Stimulated activated CD8-positive, alpha-beta memory T cell treated with anti-CD3 and anti-CD28 coated beads, Interleukin-7, amount 100 ng/mL, for 4 hours (primary cell): ENCODE data around the gene KCNQ1.

ENCODE experiments used
- DNase-seq, 2 donors: peaks; one replicate each; pipeline ENCODE4 v3.0.0-alpha.2; 2020; ENCODE audit warnings: low read depth in 2 of 2

The KCNQ1 gene

DNA sequence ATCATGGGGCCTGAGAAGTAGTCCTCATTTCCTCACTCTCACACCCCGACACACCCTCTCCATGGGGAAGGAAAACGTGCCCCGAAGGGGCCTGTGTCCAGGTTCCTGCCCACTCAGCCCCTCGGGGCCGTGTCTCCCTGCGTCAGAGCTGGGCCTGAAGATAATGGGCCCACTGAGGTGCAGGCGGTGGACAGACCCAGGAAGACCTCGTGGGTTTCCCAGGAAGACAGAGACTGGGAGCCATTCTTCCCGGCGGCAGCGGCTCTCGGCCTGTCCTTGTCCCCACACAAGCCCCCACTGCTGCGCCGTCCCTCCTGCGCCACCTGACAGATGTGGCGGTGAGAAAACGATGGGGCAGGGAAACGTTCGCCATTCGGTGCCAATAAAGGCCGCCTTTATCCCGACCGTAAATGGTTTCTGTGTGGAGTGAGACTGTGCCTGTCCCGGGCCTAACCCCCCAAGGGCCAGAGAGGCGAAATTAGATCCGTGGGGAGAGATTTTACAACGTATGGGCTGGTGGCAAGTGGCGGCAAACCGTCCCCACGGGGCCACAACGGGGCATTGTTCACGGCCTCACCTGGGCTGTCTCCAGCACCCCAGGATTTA is 351.8 kb downstream of the KCNQ1 start:
- DNase-seq = no peak

DNA sequence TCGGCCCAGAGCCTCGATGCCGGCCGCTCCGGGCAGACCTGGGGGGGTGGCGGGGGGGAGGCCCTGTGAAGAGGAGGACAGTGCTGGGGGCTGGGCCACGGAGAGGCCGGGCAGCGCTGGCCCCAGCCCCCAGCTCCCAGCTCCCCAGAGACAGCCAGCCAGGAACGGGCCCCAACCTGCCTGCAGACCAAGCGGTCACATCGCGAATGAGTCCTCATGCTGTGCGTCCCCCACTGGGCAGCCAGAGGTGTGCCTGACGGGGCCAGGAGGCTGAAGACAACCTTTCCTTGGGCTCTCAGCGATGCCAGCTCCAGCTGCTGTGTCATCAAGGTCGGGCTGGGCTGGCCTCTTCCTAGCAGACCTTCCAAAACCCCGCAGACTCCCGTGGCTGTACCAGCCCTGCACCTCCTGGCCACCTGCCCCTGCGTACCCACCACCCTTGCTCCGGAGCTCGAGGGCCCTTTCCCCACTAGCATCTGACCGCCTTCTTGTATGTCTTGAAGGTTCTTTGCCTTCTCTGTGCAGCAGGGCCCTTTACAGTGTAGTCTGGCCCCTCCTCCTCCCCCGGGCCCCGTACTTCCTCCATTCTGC is 352.4 kb downstream of the KCNQ1 start:
- DNase-seq = no peak

DNA sequence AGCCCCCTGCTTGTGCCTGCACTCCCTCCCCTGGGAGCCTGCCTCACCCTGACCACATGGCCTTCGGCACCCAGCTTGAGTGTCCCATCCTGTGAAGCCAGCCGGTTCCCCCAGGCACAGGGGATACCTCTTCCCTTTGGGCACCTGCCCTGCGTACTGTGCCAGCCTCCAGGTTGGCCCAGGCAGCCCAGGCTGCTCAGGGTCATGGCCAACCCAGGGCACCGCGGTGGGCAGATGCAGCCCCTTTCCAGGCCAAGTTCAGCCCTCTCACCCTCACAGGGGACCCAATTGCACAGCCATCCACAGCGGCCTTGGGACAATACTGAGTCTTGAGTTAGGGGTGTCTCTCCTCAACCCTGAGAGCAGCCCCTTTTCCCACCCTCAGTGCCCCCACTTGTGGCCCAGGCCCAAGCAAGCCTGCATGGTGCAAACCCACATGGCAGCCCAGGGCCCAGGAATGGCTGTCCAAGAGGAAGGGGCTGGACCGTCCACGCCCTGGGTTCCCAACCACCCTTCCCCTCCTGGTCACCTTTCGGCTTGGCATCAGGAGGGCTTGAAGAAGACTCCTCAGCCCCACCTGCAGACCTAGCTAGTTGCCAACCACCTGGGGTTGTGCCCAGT is 353.0 kb downstream of the KCNQ1 start:
- no peak for DNase-seq

DNA sequence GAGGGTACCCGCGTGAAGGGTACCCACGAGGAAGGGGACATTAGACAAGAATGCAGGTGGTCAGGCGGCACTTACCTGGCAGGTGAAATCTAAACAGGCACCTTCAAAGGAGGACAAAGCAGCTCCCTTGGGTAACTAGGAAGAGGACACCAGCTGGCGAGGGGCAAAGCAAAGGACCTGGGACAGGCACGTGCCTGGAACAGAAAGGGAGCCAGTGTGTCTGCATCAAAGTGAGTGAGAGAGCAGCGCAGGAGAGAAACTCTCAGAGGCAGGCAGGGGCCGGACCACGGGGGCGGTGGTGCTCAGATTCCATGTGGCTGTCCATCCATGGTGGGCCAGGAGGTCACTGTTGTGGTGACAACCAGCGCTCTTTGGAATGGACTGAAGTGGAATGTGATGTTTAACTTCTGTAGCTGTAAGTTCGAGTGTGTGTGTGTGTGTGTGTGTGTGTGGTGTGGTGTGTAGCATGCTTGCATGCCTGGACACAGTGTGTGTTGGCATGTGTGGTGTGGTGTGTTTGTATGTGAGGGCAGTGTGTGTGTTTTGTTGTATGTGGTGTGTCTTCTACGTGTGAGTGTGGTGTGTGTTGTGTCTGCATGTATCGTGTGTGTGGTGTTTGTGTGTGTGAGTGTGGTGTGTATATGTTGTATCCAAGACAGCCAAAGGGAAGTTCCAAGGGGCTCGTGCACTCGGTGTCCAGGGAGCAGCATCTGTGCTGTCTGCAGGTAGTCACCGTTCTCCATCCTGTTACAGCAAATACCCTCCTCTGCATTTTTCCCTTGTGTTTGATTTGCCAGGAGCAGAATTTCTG is 354.3 kb downstream of the KCNQ1 start:
- no peak for DNase-seq

DNA sequence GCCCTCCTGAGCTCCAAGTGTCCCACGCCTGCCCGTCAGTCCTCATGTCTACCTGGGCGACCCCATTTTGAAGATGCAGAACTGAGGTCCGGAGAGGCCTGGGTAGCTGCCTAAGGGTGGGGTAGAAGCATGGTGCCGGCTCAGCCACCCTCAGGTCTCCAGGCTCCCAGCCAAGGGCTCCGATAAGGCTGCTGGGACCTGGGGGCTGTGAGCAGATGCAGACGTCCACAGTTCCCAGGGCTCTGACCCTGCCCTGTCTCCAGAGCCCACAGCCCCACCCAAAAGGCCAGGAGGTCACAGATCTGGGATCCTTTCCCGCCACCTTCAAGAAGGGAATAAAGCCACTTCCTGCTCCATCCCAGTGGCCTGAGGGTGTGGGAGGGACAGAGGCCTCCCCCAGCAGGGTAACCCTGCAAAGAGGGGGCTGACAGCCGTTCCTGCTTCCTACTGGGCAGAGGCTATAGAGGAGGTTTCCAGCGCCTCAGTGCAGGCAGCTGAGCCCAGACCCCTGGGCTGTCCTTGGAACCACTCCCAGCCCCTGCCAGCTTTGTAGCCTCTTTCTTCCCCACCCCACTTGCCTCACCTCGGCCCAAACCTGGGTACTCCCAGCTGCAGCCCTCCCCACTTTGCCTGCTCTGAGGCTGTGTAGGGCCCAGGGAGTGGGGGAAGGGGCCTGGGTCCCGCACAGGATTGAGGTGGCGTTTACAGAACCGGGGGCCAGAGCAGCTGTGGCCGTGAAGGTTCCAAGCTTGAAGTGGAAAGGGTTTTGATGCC is 355.3 kb downstream of the KCNQ1 start:
- no peak for DNase-seq

DNA sequence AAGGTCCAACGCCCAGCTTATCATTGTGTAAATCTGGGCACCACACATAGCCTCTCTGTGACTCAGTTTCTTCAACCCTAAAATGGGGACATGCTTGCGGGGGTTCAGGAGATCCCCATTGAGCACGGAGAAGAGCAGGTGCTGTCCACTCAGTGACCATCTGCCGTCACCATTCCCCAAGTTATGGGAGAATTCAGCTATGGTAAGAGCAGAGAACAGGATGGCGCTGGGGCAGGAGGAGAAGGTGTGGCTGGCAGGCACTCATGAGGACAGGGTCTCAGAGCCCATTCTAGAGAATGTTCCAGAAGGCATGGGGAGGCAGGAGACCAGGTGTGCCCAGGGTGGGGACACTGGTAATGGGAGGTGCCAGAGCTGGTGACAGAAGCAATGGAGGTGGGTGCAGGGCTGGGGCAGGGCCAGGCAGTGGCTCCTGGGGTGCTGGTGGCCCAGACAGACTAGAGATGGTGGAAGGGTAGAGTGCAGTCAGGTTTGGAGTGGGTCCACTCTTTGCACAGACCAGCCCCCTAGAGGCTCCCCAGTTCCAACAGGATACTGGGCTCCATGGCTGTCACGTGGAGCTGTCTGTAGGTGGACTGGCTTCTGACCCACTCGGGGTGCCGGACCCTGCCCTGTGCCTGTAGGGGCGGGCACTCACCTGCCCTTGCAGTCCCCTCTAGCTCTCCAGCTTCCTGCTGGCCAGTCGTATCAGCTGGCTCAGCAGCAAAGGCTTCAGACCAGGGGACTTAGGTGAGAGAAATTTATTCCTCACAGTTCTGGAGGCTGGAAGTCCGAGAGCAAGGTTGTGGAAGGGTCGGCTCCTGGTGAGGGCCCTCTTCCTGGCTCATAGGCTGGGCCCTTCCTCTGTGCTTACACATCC is 356.1 kb downstream of the KCNQ1 start:
- DNase-seq = no peak

DNA sequence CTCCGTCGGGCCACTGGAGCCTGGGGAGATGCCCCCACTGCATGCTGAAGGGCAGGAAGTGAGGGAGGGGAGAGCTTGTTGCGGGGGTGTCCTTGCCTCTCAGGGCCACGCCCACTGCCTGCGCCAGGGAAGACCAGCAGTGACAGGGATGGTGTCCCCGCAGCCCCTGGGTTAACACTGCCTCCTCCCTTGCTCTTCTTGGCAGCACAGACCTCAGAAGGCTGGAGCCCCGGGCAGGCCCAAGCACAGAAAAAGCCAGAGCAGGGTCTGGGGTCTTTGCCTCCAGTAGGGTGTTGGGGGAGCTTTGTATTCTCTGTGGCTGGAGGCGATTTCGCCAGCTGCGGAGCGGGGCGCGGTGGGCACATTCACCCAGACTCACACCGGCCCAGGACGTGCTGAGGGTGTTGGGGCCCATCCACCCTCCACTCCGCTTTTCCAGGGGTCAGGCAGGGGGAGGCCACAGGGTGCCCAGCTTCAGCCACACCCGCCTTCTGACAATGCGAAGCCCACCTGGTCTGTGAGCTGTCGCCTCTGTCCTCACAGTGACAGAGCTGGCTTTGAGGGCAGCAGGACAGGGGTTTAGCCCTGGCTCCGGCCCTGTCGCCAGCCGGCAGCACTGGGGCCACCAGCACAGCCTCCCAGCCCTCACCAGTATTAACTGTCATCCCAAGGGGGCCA is 357.0 kb downstream of the KCNQ1 start:
- no peak for DNase-seq

DNA sequence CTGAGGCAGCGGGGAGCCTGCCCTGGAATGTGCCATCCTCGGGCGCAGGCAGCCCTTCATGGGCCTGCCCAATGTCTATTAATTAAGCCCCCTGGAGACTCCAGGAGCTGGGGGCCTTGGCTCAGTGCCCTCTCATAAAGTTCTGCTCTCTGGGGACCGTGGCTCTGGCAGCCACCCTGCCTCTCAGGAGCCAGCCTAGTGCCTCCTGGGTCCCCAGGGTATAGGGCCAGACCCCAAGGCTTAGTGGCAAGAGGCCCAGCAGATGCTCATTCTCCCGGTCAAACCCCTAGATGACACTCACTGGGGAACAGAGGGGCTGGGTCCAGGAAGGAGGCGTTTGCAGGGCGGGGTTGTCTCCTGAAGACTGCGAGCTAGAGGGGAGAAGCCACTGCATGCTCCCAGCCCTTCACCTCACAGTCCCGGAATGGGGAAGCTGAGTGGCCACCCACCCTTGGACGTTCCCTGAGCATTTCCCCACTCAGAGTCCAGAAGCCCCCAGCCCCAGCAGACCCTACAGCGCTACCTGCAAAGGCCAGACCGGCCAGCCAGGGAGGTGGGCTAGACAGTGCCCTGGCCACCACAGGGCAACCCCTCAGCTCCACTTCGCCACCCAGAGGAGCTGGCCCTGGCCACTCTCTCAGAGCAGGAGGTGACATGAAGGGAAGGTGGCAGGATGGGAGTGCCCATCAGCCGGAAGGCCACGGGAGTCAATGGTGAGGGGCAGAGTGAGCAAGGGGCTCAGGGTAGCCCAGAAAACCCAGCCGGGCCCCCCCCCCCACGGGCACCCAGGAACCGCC is 357.8 kb downstream of the KCNQ1 start:
- DNase-seq = no peak

DNA sequence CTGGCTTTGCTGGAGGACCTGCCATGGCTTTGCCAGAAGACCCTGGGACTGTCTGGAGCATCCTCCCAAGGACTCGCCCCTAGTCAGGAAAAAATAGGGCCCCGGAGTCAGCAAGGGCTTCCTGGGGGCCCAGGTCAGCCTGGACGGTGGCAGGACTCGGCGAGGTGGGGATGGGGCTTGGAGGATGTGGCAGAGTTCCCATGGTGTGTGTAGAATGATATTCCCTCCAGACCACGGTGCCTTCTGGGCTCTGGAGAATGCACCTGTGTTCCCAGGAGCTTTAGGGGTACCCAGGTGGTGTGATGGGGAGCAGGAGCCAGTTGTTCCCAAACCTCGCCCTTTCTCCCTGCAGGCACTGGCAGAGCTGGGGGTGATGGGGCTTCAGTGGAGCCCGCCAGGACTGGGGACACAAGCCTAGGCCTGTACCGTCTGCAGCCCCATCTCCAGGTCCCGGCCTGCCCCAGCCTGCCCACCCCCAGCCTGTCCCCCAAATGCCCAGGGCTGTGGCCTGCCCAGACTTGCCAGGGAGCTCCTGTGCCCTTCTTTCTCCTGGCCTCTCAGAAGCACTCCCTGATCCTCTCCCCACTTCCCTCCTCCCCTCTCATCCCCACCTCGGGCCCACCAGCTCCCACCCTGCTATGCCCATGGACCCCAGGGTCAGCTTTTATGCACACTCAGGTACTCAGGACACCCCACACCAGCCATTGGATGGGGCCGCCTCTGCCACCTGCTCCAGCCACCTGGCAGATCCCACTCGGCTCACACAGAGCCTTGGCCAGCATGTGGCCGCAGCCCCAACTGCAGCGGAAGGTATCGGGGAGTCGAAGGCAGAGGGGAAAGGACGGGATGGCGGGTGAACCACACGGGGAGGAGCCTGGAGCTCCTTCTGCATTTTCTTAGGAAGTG is 358.6 kb downstream of the KCNQ1 start:
- no peak for DNase-seq

DNA sequence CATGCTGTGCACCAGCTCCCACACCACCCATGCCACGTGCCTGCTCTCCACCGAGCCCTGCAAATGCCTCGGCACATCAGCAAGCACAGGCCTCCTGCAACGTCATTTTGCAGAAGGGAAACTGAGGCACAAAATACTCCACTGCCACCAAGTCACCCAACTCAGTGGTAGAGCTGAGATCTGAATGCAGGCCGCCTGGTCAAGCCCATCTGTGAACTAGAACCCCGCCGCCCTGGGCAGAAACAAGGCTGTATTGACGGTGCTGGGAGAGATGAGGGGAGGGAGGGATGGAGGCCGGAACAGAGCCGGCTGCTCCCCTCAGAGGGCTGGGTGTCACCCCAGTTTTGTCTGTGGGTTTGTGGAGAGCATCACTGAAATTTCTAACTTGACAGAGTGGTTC is 359.4 kb downstream of the KCNQ1 start:
- DNase-seq = no peak

DNA sequence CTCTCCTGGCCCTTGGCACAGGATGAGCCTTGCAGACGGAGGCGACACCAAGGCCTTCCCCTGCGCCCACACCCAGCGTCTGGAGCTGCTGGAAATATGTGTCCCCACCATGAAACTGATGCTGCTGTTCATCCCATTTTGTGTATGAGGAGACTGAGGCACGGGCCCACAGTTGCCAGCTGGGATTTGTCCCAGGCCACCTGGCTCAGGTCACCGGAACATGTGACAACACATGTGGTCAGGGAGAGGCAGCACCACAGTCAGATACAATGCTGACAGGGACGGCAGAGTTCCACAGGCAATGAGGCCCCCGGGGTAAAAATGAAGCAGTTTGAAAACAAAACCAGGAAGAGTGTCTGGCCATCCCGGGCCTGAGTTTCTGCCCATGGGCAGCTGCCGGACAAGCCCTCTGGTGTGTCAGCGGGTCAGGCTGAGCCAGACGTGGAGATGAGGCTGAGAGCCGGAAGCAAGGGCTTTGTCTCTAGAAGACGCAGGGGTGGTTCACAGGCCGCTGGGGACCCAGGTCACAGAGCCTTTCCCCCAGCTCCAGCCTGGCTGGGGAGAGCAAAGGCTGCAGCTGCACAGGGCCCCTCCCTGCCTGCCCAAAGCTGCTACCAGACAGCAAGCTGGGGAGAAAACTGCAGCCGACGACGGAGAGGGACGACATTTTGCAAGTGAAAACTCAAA is 360.0 kb downstream of the KCNQ1 start:
- no peak for DNase-seq

DNA sequence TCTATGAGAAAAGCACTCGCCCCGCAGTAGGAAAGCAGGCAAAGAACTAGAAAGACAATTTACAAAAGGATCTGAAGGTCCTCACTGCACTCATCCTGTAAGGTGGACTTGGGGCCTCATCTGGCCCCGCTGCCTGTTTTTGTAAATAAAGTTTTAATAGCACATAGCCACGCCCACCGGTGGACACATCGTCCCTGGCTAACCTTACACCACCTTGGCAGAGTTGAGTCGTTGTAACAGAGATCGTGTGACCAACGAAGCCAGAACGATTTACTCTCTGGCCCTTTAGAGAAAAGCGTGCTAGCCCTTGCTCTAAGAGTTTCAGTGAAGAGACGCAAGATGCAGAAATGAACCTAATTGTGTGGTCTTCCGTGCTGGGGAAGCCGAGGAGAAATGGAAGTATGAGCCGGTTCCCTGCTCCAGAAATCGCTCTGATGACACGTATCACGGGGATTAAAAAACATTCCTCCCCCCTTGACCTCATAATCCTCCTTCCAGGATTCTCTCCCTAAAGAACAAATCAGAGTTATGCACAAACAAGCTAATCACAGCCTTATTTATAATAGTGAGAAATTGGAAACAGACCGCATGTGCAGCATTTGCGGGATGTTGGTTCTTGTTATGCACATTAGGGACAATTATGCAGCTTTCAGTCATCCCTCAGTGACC is 360.7 kb downstream of the KCNQ1 start:
- DNase-seq = no peak

DNA sequence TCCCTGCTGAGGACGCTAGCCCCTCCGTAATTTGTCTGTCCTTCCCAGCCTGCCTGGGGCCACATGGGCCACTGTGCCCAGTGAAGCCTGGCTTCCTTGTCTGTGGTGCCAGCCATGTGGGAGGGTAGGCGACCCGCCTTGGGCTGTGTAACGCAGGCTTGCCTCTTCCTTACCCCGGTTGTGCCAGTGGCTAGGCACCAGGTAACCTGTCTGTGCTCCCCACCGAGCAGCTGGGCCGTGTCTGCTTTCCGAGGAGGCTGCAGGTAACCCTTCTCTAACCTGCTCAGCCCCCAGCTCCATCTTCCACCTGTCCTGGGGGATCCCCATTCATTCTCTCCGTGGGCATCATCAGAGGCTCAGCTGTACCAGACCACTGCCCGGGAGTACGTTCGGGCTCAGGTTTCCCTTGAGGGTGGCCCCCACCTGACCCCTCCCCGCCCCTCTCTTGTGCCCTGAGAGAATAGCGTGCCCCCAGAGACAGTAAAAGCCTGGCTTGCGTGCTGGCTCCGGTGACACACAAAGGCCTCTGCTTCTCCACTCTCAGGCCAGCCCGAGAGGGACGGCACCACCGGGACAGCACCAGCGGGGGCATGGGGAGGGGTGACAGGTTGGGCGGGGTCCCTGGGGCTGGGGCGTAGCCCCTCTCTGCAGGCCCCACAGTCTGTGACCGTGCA is 361.7 kb downstream of the KCNQ1 start:
- DNase-seq = no peak

DNA sequence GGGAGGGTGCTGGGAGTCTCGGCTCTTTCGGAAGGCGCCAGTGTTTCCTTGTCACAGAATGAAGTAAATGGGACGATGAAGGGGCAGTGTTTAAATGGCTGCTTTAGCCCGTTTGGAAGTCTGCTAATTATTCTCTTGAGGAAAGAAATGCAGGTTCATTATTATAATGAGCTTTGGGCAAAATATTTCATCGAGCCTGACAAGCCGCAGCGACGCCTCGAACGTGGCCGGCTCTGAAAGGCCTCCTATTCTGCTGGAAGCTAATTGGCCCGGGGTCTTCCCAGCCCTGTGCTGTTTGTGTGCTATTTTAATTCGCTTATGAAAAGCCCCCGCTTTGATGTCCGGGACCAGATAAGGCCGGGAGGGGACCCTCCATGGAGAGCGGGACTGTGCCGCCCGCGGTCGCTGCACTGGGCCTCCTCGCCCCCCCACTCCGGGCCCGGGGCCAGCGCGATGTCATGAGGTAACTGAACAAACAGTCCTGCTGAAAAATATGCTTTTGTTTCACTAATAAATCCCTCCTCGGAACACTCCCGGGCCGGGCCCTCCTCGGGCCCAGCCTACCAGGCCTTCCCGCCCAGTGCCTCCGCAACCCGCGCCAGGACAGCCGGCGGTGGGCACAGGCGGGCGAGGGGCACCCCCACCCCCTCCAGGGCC is 362.3 kb downstream of the KCNQ1 start:
- DNase-seq = no peak

DNA sequence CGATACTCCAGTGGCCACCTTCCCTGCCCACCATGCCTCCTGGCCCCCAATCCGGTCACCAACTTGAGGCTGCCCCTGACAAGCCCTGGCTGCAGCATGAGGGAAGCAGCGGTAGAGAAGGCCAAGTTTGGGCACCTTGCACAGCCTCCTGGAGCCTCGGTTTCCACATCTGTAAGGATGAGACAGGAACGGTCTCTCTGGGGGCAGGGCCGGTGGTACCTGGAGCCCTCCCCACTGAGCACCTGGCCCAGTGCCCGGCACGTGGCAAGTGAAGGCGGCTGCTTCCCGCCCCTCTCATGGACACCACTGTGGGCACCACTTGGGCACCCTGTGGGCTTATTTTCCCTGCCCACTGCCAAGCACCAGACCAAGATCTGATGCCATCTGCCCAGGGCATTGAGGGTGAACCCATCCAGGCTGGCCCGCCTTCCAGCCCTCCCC is 363.0 kb downstream of the KCNQ1 start:
- DNase-seq = no peak
